Activated naive CD8-positive, alpha-beta T cell treated with anti-CD3 and anti-CD28 coated beads, Interleukin-2, amount 50 U/mL, for 24 hours (primary cell): ENCODE results near the gene RBM19.
"Not testable (repeated sequence)": the region's sequence is repeated elsewhere in the genome, so short reads cannot be mapped to it uniquely, and the experiment has no call there.

Source experiments
- ATAC-seq: fragments of 150-1000 bp; cut with Tn5 transposase; one replicate; pipeline ENCODE4 v1.10.0; 2021
- DNase-seq: peaks from one replicate; pipeline ENCODE4 v3.0.0; 2021
- H3K27ac Mint-ChIP-seq: one replicate; pipeline ENCODE4 v1.8.0; 2021; ENCODE audit warnings: mild to moderate bottlenecking, mixed read lengths
- H3K27me3 Mint-ChIP-seq: one replicate; pipeline ENCODE4 v1.8.0; 2021; ENCODE audit warnings: mixed read lengths
- H3K36me3 Mint-ChIP-seq: one replicate; pipeline ENCODE4 v1.8.0; 2021; ENCODE audit warnings: low read depth, mixed read lengths
- H3K4me1 Mint-ChIP-seq: one replicate; pipeline ENCODE4 v1.8.0; 2021; ENCODE audit warnings: mixed read lengths
- H3K4me3 Mint-ChIP-seq: one replicate; pipeline ENCODE4 v1.8.0; 2021; ENCODE audit warnings: mild to moderate bottlenecking, moderate library complexity, mixed read lengths
- H3K9me3 Mint-ChIP-seq: one replicate; pipeline ENCODE4 v1.8.0; 2021; ENCODE audit warnings: mixed read lengths

Gene RBM19

GRCh38 chr12:113965951-113966797, at the start of gene RBM19:
Gene RBM19, minus strand, starts transcription at chr12:113966325. Its CDS starts 98 bp downstream, at chr12:113966227.
- Mint-ChIP-seq H3K4me1 (peaks cover 59% of the 10 kb centered on the region), H3K27me3 (no peaks in the 10 kb centered on the region), H3K36me3 (peaks cover 29% of the 10 kb centered on the region), H3K9me3 (no peaks in the 10 kb centered on the region), H3K27ac (peak within 1 kb of the TSS; percentile 99), H3K4me3 (peak within 1 kb of the TSS; percentile 100)
- DNase-seq (peak; percentile 96), ATAC-seq (peak; percentile 87)

GRCh38 chr12:114015851-114016250, 49.7 kb upstream of the RBM19 start:
- Mint-ChIP-seq H3K9me3 (no peaks in the 10 kb centered on the region), H3K27ac (no peak overlapping the region), H3K27me3 (peaks cover 2% of the 10 kb centered on the region), H3K4me3 (no peak overlapping the region), H3K4me1 (no peaks in the 10 kb centered on the region), H3K36me3 (no peaks in the 10 kb centered on the region)
- ATAC-seq (no peak), DNase-seq (no peak)

GRCh38 chr12:114013575-114014345, 47.6 kb upstream of the RBM19 start:
- no peak overlapping the region for H3K4me3 Mint-ChIP-seq
- H3K4me1 Mint-ChIP-seq, result no peaks in the 10 kb centered on the region
- H3K27ac Mint-ChIP-seq, result no peak overlapping the region
- H3K36me3 Mint-ChIP-seq, result no peaks in the 10 kb centered on the region
- ATAC-seq (no peak), DNase-seq (no peak)
- no peaks in the 10 kb centered on the region for H3K9me3 Mint-ChIP-seq
- peaks cover 9% of the 10 kb centered on the region for H3K27me3 Mint-ChIP-seq

GRCh38 chr12:114012744-114013431, 46.8 kb upstream of the RBM19 start:
- no peak for ATAC-seq
- DNase-seq, result no peak

GRCh38 chr12:114011711-114012110, 45.6 kb upstream of the RBM19 start:
- H3K9me3 Mint-ChIP-seq, result no peaks in the 10 kb centered on the region
- H3K27ac Mint-ChIP-seq, result no peak overlapping the region
- H3K36me3 Mint-ChIP-seq, result no peaks in the 10 kb centered on the region
- H3K27me3 Mint-ChIP-seq, result peaks cover 9% of the 10 kb centered on the region
- DNase-seq (no peak), ATAC-seq (no peak)
- no peaks in the 10 kb centered on the region for H3K4me1 Mint-ChIP-seq
- H3K4me3 Mint-ChIP-seq, result no peak overlapping the region

More at GRCh38 chr12:114012744-114013431, 46.8 kb upstream of the RBM19 start:
- H3K36me3 Mint-ChIP-seq, result no peaks in the 10 kb centered on the region
- H3K4me3 Mint-ChIP-seq, result no peak overlapping the region
- H3K4me1 Mint-ChIP-seq, result no peaks in the 10 kb centered on the region
- no peaks in the 10 kb centered on the region for H3K9me3 Mint-ChIP-seq
- H3K27me3 Mint-ChIP-seq, result peaks cover 9% of the 10 kb centered on the region
- H3K27ac Mint-ChIP-seq, result no peak overlapping the region

- H3K27ac Mint-ChIP-seq, result no peak overlapping the region
- no peaks in the 10 kb centered on the region for H3K9me3 Mint-ChIP-seq
- peaks cover 12% of the 10 kb centered on the region for H3K27me3 Mint-ChIP-seq
- ATAC-seq (no peak), DNase-seq (no peak)
- no peak overlapping the region for H3K4me3 Mint-ChIP-seq
- H3K4me1 Mint-ChIP-seq, result no peaks in the 10 kb centered on the region
- H3K36me3 Mint-ChIP-seq, result no peaks in the 10 kb centered on the region
Observed at GRCh38 chr12:114006482-114007425, 40.6 kb upstream of the RBM19 start.

GRCh38 chr12:114004402-114004801, 38.3 kb upstream of the RBM19 start:
- Mint-ChIP-seq H3K4me1 (no peaks in the 10 kb centered on the region), H3K4me3 (no peak overlapping the region), H3K9me3 (no peaks in the 10 kb centered on the region), H3K27ac (no peak overlapping the region), H3K36me3 (no peaks in the 10 kb centered on the region), H3K27me3 (peaks cover 17% of the 10 kb centered on the region)
- no peak for DNase-seq
- ATAC-seq, result no peak

- Mint-ChIP-seq H3K27ac (no peak overlapping the region), H3K4me3 (no peak overlapping the region), H3K9me3 (no peaks in the 10 kb centered on the region), H3K36me3 (no peaks in the 10 kb centered on the region), H3K27me3 (peaks cover 12% of the 10 kb centered on the region), H3K4me1 (no peaks in the 10 kb centered on the region)
- DNase-seq (no peak), ATAC-seq (no peak)
Observed at GRCh38 chr12:114003286-114003685, 37.2 kb upstream of the RBM19 start.

- DNase-seq, result no peak
- Mint-ChIP-seq H3K9me3 (no peaks in the 10 kb centered on the region), H3K36me3 (no peaks in the 10 kb centered on the region), H3K27ac (no peak overlapping the region), H3K27me3 (peaks cover 12% of the 10 kb centered on the region), H3K4me1 (no peaks in the 10 kb centered on the region), H3K4me3 (no peak overlapping the region)
- no peak for ATAC-seq
Observed at GRCh38 chr12:114001511-114002340, 35.6 kb upstream of the RBM19 start.

- ATAC-seq (no peak), DNase-seq (no peak)
- Mint-ChIP-seq H3K36me3 (no peaks in the 10 kb centered on the region), H3K4me3 (no peak overlapping the region), H3K27ac (no peak overlapping the region), H3K9me3 (no peaks in the 10 kb centered on the region), H3K4me1 (no peaks in the 10 kb centered on the region), H3K27me3 (peaks cover 15% of the 10 kb centered on the region)
Observed at GRCh38 chr12:114000861-114001260, 34.7 kb upstream of the RBM19 start.

- not testable (repeated sequence) for H3K36me3 Mint-ChIP-seq, DNase-seq, H3K9me3 Mint-ChIP-seq, H3K27ac Mint-ChIP-seq, ATAC-seq, H3K4me3 Mint-ChIP-seq, H3K4me1 Mint-ChIP-seq
- H3K27me3 Mint-ChIP-seq, result peaks cover 15% of the 10 kb centered on the region
Observed at GRCh38 chr12:114000261-114000660, 34.1 kb upstream of the RBM19 start.

- DNase-seq, result no peak
- no peaks in the 10 kb centered on the region for H3K9me3 Mint-ChIP-seq
- no peaks in the 10 kb centered on the region for H3K4me1 Mint-ChIP-seq
- no peak overlapping the region for H3K4me3 Mint-ChIP-seq
- peaks cover 26% of the 10 kb centered on the region for H3K27me3 Mint-ChIP-seq
- no peak for ATAC-seq
- no peaks in the 10 kb centered on the region for H3K36me3 Mint-ChIP-seq
- no peak overlapping the region for H3K27ac Mint-ChIP-seq
Observed at GRCh38 chr12:113997365-113997764, 31.2 kb upstream of the RBM19 start.

GRCh38 chr12:113996026-113996425, 29.9 kb upstream of the RBM19 start:
- Mint-ChIP-seq H3K27ac (no peak overlapping the region), H3K27me3 (peaks cover 18% of the 10 kb centered on the region), H3K9me3 (no peaks in the 10 kb centered on the region), H3K4me3 (no peak overlapping the region), H3K4me1 (no peaks in the 10 kb centered on the region), H3K36me3 (no peaks in the 10 kb centered on the region)
- no peak for DNase-seq
- ATAC-seq, result no peak
